NOMO-1 treated with dmso at 0.1 percent for 144 hours (cell line): Measurements from ENCODE around the gene TRIM42.

Source experiments
- DNase-seq: peaks from one replicate; lab custom pipeline; 2025; ENCODE audit not compliant: unreplicated experiment; lab: John Stamatoyannopoulos, UW

Gene TRIM42

GRCh38 chr3:140677764-140678163, at the start of gene TRIM42:
Gene TRIM42 (plus strand): TSS chr3:140678064. CDS start chr3:140678230, 166 bp downstream.
- DNase-seq = no peak

GRCh38 chr3:140628606-140629005, 49.3 kb upstream of the TRIM42 start:
- DNase-seq = no peak

GRCh38 chr3:140629357-140630137, 48.3 kb upstream of the TRIM42 start:
- DNase-seq = no peak

- DNase-seq = no peak
Observed at GRCh38 chr3:140630366-140630765, 47.5 kb upstream of the TRIM42 start.

GRCh38 chr3:140630866-140631265, 47.0 kb upstream of the TRIM42 start:
- no peak for DNase-seq

- DNase-seq = no peak
Observed at GRCh38 chr3:140635276-140635675, 42.6 kb upstream of the TRIM42 start.

GRCh38 chr3:140636406-140637138, 41.3 kb upstream of the TRIM42 start:
- no peak for DNase-seq

- DNase-seq = no peak
Observed at GRCh38 chr3:140651287-140651686, 26.6 kb upstream of the TRIM42 start.

- DNase-seq = no peak
Observed at GRCh38 chr3:140655678-140656077, 22.2 kb upstream of the TRIM42 start.

- no peak for DNase-seq
Observed at GRCh38 chr3:140664111-140664510, 13.8 kb upstream of the TRIM42 start.

GRCh38 chr3:140682586-140682985, 4.7 kb downstream of the TRIM42 start:
- DNase-seq = no peak

- DNase-seq = no peak
Observed at GRCh38 chr3:140686128-140686527, 8.3 kb downstream of the TRIM42 start.

- DNase-seq = no peak
Observed at GRCh38 chr3:140686948-140687347, 9.1 kb downstream of the TRIM42 start.

GRCh38 chr3:140695361-140696061, 17.6 kb downstream of the TRIM42 start:
- DNase-seq = no peak

GRCh38 chr3:140699516-140700231, 21.8 kb downstream of the TRIM42 start:
- no peak for DNase-seq

GRCh38 chr3:140702281-140702680, 24.4 kb downstream of the TRIM42 start:
- no peak for DNase-seq

- no peak for DNase-seq
Observed at GRCh38 chr3:140703496-140703895, 25.6 kb downstream of the TRIM42 start.

GRCh38 chr3:140704733-140705132, 26.9 kb downstream of the TRIM42 start:
- DNase-seq = no peak

GRCh38 chr3:140705954-140706353, 28.1 kb downstream of the TRIM42 start:
- DNase-seq = no peak

GRCh38 chr3:140706360-140706759, 28.5 kb downstream of the TRIM42 start:
- DNase-seq = no peak

GRCh38 chr3:140708815-140709214, 31.0 kb downstream of the TRIM42 start:
- no peak for DNase-seq
